Amniotic epithelial cell (primary cell): ENCODE measurements around the gene TRMT2A.

Experiments
- DNase-seq: peaks from one replicate; pipeline ENCODE4 v3.0.0-alpha.2; 2010; ENCODE audit warnings: low read depth

Gene TRMT2A

GRCh38 chr22:20062043-20062765 lies 54.8 kb downstream of the TRMT2A start:
- no peak for DNase-seq
